GM21723 (cell line): ENCODE measurements around the gene CD74.
"Not testable (repeated sequence)": the region's sequence is repeated elsewhere in the genome, so short reads cannot be mapped to it uniquely, and the experiment has no call there.

ENCODE experiments used
- ATAC-seq: cut with Tn5 transposase; IDR thresholded peaks from one replicate; pipeline ENCODE4 v1.9.1; 2021; ENCODE audit warnings: mild to moderate bottlenecking, moderate library complexity; ENCODE audit not compliant: unreplicated experiment

Gene CD74

DNA sequence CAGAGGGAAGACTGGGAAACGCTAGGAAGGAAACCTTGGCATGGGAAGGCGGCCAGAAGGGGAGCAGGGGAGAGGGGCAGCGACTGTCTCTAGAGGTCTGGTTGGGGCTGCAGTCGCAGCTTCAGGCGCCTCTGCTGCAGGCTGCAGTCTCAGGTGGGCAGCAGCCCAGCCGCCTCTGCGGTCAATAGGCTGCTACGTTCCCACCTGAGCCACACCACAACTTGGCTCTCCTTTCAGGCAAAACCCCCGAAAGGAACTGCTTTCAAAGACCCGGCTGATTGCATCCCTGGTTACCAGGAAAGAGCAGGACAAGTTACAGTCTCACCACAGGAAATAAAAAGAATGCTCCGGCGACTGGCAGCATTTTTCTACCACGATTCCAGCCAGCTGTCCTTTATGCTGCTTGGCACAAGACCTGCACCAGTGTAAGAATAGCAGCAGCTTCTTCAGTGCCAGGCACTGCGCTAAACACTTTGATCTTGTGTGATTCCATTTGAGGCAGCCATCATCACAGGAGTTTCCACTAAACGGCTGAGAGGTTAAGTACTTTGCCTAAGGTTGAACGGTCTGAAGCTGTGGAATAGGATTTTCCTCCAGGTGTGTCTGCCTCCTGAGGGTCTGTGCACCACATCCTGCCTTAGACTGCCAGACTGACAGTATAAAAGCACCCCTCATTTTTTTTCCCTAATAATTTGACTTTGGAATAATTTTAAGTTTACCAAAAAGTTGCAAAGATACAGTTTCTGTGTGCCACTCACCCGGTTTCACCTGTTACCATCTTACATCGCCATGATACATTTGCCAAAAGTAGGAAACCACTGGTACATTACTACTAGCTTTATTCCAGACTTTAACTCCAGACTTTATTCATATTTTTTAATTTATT, 29.3 kb upstream of the CD74 start:
- ATAC-seq = no peak

DNA sequence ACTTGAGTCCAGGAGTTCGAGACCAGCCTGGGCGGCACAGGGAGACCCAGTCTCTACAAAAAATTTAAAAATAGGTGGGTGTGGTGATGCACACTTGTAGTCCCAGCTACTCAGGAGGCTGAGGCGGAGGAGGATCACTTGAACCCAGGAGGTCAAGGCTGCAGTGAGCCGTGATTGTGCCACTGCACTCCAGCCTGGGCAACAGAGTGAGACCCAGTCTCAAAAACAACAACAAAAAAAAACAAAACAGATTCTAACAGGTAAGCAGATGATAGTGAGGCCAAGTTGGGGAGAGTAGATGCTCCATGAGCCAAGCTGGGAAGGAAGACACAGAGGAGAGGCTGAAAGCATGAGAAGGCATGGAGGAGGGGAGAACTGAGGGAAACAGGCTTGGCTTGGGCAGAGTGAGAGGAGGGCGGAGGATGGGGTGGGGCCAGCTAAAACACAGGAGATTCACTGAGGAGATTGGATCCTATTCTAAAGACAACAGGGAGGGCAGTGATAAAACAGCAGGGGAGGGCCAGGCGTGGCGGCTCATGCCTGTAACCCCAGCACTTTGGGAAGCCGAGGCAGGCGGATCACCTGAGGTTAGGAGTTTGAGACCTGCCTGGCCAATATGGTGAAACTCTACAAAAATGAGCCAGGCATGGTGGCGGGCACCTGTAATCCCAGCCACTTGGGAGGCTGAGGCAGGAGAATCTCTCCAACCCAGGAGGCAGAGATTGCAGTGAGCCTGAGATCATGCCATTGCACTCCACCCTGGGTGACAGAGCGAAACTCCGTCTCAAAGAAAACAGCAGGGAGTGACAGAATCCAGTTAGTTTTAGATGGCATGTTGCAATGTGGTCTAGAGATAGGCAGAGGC, 28.5 kb upstream of the CD74 start:
- ATAC-seq = no peak

DNA sequence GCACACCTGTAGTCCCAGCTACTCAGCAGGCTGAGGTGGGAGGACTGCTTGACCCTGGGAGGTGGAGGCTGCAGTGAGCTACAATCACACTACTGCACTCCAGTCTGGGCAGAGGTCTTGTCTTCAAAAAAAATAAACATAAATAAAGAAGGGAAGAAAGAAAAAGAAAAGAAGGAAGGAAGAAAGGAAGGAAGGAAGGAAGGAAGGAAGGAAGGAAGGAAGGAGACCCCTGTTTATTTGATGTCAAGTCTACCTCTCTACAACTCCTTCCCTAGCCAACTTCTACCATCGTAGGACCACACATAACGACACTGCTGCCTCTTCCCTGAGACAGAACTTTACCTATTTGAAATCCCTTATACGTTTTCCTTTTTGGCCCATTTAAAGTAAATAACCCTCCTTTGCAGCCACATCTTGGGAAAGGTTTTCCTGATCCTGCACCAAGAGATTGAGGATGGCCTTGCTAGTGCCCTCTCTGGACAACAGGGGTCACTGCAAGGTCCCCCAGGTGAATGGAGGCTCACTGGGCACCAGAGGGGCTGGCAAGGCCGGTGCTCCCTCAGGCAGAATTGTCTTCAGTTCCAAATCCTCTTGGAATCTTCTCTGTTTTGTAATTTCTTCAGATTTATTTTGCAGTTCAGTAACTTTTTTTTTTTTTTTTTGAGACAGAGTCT, 26.3 kb upstream of the CD74 start:
- ATAC-seq = no peak

DNA sequence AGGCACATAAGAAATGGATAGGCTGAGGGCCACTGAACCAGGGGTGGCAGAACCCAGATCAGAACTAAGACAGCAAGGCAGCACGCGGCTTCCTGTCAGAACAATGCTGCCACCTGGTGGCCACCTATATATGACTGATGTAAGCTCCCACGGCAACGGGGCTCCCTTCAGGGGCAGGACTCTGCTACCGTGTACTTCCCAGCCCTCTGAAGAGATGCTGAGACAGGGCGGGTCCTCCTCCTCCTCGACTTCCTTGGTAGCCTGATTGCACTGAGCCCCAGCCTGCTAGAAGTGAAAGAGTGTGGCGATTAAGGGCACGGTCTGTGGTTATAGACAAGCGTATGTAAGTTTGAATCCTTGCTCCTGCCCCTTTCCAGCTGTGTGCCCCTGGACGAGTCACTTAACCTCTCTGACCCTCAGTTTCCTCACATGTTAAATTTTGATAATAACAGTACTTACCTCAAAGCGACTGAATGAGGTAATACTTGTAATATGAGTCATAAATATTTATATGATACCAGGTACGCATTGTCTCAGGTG, 23.5 kb upstream of the CD74 start:
- peak; percentile 96 for ATAC-seq

DNA sequence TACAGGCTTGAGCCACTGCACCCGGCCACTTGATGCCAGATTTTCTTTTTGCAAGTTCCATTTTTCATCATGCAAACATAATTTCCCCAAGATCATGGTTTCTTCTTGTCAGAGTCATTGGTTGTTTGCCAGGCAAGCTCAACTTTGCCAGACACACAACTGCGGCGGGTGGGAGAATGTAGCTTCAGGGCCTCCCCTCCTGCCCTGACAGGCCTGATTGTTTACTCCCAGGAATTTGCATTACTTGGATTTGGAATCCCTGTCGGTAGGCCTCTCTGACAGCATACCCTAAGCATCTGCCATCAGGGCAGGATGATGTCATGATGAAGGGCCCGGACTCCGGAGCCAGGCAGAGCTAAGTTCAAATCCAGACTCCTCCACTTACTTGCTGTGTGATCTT, 21.8 kb upstream of the CD74 start:
- ATAC-seq = no peak

DNA sequence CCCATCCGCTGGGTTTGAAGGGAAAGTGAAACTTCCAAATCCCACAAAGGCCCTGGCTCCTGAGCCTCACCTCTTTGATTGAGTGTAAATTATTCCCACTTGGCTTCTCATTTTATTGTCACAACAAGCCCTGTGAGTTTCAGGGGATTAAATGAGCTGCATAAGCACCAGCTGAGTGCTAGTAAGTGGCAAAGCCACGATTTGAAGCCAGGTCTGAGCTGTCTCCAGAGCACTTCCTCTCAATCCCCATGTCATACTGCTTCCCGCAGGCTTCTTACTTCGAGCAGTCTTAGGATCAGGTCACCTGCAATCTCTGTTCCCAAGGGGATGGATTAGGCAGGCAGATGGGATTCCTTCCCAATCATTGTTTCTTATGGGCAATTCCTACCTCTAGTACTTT, 18.9 kb upstream of the CD74 start:
- no peak for ATAC-seq

DNA sequence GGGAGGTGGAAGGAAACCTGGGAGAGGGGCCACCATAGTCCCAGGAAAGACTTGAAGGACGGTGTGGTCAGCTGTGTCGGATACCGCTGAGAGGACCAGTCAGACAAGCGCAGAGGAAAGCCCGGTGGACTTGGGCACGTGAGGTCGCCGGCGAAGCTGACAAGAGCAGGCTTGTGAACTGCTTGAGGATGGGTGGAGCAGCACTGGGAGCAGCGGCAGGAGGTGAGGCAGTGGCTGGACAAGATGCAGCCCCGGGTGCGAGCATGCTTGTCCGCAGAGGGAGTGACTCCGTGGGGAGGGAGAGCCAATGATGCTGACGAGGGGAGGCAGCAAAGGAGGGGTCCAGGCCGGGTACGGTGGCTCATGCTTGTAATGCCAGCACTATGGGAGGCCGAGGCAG, 18.3 kb upstream of the CD74 start:
- ATAC-seq = no peak

DNA sequence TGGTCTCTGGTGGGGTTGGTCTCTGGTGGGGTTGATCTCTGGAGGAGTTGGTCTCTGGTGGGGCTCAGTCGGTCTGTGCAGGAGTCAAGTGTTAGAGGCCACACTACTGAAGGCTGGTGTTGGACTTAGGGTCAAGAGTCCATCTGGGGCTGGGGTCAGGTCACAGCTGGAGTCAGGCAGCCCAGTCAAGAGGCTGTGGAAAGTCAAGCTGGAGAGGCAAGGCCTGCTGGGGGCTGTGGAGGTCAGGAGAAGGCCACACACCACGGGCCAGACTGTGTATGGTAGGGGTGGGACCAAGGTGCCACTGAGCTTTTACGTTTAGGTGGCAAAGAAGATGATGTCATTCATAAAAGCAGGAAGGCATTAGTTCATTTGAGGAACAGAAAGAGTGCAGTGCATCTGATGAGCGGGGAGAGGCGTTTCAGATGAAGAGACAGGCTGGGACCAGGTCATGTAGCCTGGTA, 16.7 kb upstream of the CD74 start:
- ATAC-seq = peak; percentile 82

DNA sequence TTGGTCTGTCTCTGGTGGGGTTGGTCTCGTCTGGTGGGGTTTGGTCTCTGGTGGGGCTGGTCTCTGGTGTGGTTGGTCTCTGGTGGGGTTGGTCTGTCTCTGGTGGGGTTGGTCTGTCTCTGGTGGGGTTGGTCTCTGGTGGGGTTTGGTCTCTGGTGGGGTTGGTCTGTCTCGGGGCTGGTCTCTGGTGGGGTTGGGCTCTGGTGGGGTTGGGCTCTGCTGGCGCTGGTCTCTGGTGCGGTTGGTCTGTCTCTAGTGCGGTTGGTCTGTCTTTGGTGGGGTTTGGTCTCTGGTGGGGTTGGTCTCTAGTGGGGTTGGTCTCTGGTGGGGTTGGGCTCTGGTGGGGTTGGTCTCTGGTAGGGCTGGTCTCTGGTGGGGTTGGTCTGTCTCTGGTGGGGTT, 16.3 kb upstream of the CD74 start:
- no peak for ATAC-seq

DNA sequence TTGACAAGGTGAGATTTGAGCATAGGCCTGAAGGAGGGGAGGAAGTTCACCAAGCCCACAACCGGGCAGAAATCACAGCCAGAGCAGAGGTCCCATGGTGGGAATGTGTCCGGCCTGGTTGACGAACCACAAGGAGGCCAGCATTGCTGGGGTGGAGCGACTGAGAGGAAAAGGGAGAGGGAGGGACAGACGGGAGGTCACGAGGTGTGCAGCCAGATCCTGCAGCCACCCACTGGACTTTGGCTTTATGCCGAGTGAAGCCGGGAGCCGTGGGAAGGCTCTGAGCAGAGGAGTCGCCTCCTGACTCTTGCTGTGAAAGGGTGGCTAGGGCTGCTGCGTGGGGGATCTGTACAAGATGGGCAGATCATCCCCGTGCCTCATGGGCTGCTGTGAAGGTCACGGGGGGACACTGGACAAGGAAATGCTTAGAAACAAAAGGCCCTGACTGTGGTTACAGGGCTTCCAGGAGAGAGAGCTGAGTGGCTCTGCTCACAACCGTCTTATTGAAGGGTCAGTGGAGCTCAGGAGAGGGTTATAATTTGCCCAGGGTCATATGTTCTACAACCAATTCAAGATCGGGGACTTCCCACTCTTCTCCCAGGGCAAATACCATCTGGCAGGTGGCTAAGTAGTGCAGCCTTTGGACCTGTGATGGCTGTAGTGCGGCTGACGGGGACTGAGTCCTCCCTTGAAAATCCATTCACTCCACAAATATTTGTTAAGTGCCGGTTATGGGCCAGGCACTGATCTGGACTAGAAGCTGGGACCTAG, 15.6 kb upstream of the CD74 start:
- ATAC-seq = no peak

DNA sequence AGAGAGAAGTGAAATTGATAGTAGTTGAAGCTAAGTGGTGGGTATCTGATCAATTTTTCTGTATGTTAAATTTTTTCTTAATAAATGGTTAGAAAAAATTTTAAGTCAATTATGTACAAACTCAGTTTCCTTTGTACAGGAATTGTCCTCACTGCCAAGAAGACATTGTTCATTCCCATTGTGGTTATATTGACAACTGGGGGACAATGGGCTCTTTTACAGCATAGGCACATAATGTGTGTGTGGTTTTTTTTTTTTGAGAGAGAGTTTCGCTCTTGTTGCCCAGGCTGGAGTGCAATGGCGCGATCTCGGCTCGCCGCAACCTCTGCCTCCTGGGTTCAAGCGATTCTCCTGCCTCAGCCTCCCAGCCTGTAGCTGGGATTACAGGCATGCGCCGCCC, 13.5 kb upstream of the CD74 start:
- ATAC-seq = not testable (repeated sequence)

DNA sequence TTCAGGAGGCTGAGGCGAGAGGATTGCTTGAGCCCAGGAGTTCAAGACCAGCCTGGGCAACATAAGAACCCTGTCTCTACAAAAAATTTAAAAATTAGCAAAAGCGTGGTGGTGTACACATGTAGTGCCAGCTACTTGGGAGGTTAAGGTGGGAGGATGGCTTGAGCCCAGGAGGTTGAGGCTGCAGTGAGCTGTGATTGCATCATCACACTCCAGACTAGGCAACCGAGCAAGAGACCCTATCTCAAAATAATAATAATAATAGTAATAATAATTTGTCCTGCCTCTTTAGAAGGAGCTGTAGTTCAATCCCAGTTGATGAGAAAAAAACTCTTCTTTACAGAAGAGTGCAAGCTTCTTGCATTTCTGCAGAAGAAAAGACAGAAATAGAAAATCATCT, 10.0 kb upstream of the CD74 start:
- ATAC-seq = no peak

DNA sequence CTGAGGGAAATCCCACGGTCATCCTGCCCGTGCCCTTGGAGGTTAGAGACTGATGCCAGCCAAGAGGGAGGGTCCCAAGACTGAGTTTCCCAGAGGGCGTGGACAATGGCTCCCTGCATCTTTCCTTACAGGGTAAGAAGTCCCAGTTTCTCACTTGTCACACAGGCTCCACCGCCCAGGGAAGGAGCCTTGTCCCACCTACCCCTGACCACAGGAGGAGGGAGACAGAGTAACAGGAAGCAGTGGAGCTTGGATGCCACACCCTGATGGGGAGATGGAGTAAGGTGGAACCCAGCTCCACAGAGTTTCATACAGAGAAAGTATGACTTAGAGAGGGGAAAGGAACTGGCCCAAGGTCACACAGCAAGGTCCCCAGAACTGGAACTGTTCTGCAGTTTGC, 9.4 kb upstream of the CD74 start:
- ATAC-seq = no peak

DNA sequence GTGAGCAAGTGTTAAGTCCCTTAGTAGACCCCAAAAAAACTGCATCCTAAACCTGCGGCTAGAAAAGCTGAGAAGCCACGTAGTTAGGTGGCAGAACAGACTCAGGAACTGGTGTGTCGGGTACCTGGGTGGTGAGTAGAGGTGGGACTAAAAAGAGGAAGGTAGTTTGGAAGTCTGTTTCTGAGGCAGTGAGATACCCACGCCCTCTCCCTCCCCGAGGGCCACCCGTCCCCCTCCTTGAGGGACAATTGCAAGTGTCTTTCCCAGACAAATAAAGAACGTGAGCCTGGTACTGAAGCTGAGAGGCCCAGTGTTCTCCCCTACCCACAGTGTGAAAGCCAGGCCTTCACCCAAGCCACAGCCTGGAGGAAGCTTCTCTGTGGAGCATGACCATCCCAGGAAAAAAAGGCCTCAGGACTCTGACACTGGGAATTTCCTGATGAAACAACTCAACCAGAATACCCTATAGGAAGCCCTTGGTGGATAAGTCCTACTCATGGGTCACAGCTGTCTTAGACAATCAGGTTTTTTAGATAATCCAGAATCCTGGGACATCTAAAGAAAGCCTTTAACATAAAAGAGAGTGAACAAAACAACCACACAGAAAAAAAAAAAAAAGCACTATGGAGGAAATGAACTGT, 7.0 kb upstream of the CD74 start:
- no peak for ATAC-seq

DNA sequence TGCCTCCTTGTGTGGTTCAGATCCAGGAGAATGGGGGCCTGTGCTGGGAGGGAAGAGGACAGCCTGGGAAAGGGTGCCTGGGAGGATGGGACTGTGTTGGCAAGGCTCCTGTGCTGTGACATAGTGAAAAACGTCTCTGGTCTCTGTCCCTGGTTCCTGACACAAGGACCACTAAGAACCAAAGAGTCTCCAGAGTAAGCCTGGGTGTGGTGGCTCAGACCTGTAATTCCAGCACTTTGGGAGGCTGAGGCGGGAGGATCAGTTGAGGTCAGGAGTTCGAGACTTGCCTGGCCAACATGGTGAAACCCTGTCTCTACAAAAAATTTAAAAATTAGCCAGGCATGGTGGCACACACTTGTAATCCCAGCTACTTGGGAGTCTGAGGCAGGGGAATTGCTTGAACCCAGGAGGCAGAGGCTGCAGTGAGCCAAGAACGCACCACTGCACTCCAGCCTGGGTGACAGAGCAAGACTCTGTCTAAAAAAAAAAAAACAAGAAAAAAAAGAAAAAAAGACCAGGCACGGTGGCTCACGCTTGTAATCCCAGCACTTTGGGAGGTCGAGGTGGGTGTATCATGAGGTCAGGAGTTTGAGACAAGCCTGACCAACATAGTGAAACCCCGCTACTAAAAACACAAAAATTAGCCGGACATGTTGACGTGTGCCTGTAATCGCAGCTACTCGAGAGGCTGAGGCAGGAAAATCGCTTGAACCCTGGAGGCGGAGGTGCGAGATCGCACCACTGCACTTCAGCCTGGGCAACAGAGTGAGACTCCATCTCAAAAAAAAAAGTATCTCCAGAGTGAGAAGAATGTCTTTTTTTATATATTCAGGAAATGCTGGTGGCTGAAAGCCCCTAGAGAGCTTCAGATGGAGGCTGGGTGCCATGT, 1.4 kb upstream of the CD74 start:
- not testable (repeated sequence) for ATAC-seq

DNA sequence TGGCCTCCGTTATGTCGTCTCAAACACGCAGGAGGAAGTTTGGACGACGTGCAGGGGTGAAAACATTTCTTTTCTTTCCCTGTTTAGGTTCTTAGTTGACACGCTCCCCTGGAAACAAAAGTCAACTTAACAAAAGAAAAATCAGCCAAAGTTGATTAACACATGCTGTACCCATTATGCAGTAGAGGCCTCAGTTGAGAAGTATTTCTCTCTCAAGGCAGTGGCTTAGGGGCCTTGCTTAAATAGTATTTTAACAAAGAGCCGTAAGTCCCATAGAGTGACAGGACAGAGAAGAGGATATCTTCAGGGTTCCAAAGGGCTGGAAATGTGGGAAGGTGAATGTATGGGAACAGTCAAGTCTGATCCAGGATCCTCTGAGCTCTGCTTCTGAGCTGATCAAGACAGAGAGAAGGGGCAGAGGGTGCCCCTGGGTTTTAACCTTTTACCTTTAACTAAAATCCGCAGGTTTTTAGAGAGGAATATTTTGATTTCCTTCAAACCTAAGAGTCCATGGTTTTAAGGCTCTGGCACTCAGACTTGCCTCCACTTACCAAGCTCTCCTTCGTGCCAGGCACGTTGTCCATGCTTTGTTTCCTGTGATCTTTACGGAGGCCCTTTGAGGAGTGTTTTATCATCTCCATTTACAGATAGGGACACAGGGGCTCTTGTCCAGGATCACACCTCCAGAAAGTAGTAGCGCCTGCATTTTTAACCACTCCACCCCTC, 629 bp upstream of the CD74 start:
- ATAC-seq = no peak

DNA sequence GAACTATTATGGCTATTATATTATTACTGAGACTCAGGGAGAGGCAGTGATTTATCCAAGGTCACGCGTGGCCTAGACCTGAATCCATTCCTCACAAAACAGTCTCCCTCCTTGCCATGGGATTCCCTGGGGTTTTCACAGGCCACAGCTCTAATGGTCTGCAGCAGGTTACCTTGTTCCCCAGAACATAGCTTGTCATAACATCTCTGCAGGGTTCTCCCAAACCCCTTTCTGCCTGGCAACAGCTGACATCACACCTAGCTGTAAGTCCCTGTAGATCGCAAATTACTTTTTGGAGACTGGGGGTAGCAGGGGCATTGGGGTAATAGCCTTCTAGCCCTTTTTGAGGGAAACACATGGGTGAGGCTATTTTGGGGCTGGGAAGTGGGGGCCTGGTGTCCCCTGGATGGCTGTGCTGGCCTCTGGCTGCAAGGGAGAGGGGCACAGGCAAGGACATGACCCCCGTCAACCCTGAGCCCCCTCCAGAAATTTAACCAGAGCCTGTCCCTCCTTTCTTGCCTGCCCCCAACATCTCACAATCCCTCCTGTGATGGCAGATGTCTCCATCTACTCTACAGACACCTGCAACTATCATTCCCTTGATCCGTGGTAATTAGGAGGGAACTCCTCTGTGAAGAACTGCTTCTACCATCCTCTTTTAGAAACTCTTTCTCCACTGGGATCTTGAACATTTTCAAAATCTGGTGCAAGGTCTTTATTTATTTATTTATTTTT, 1.3 kb downstream of the CD74 start:
- peak; percentile 21 for ATAC-seq
